T-helper 9 cell (primary cell): ENCODE results near the gene BEND2.
"Not testable (repeated sequence)": the region's sequence is repeated elsewhere in the genome, so short reads cannot be mapped to it uniquely, and the experiment has no call there.

Experiments used
- DNase-seq: peaks from one replicate; pipeline ENCODE4 v3.0.0-alpha.2; 2020
- total RNA-seq, 2 donors: gene quantifications; one replicate each; lab custom pipeline; 2026; lab: John Stamatoyannopoulos, UW

BEND2 gene
- total RNA-seq, result 0 reads per million in 2 donors

DNA sequence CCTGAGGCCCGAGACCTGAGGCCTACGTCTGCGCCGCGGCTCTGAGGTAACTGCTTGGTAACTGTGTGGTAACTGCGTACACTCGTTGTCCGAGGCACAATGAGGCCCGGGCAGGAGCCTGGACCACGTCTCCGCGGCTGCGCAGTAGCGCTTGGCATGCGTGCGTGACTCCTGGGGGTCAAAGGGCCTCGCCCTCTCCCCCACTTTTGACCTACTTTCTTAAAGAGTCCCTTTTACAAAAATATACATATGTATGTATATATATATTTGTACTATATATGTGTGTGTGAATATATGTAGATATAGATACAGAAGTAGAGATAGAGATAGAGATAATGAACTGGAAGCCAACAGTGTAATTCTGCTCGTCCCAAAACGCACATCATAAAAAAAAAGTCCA lies at the start of gene BEND2:
BEND2 (minus strand) TSS at position 101 of the 400 bp plus-strand sequence. CDS start 136 bp downstream, outside the sequence.
- DNase-seq, result no peak

DNA sequence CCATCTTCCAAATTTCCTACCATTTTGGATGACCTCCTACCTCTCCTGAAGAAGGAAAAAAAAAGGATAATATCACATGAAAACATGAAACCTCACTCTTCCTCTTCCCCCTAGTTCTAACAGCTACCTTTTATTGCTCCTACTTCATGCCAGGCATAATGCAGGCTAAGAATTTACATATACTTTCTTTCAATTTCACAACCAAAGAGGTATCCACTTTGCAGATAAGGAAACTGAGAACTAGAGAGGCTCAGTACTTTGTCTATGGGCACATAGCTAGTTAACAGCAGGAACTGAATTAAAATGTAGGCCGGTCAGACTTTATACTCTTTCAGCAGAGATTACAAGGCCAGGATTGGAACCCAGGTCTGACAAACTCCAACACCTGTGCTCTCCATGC lies 34.4 kb upstream of the BEND2 start:
- DNase-seq, result no peak

DNA sequence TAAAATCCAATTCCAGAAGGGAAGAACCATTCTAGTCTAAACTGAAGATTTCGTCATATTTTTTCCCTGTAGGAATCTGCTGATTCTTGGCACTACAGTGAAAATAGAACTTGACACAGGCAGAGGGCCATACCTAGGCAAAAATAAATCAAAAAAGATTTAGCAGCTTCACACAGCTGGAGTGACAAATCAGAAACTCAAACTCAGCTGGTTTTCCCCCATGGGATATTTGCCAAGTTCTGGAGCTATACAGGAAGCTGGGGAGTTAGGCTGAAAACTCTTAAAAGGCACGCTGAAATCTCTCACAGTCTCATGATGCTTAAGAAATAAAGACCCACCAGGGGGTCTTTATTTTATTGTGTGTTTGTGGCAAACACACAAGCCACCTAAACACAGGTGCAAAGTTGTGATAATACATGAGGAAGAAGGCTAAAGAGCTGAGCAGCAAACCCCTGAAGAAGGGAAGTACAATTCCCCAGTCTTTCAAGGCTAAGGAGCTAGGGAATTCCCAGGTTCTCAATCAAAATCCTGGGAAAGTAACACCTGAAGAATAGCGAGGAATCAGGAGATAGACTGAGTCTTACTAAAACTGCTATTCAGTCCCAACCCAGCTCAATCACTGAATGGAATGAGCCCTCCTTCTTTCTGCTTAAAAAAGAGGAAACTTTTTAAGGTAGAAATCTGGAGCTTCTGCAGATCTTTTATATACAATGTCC lies 32.1 kb upstream of the BEND2 start:
- no peak for DNase-seq

DNA sequence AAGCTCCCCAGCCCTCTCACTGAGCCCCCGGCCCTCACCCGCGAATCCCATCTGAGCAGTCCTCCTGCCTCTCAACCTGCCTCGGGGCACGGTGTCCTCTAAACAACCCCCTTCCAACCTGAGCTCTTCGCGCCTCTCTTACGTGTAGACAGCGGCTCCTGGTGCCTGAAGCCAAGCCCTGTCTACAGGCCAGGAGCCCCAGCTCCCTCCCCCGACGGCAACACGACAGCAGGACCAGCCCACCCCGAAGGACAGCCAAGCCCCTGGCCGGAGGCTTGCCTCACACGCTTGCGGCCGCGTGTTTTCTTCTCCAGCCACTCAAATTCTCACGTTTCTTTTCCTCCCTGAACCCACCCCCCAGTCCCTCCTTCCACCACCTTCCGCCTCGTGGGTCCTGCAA lies 9.0 kb upstream of the BEND2 start:
- DNase-seq, result not testable (repeated sequence)

DNA sequence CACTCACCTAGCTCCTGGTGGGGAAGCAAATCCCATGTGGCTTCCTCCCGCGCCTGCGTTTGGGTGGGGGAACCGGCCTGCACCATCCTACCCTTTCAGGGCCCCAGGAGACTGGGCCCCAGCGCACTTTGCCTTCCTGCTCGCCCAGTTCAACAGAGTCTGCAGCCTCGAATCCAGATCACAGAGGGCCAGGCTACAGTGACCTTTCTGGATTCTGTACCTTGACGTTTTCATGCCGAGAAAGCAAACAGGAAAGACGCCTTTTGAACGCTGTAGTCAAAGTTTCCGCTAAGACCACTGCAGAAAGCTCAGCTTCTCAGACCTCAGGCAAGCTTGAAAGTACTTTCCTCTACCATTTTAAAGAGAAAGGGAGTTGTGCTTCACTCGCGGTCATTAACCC lies 7.4 kb upstream of the BEND2 start:
- no peak for DNase-seq

DNA sequence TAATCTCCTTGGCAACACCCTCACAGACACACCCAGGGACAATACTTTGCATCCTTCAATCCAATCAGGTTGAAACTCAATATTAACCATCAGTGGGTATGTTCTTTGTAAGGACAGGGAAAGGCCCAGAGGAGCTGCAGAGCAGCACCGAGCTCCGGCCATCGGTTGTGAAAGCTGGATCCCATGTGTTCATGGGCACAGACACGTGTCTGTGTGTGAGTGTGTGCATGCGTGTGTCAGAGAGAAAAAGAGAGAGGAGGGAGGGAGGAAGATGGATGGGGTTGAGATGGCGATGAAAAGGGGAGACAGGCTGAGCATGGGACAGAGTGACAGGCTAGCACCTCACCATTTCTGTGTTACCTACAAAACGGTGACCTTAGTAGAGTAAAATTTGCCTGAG lies 6.8 kb upstream of the BEND2 start:
- DNase-seq, result no peak

DNA sequence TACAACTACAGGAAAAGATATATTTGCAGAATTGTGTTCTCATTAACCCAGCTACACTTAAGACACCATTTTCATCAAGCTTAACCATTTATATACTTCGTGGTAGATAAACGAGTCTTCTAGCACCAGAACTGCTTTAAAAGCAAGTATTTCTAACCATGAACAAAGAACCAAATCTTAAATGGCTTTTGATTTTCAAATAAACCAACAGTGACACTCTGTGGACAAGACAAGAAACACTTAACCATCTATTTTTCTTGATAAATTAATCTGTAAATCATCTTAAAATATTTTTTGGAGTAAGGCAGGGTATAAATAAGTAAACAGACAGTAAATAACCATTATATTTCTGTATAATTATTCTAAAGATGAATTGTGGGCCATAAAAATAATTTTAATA lies 10.2 kb downstream of the BEND2 start:
- DNase-seq, result no peak

DNA sequence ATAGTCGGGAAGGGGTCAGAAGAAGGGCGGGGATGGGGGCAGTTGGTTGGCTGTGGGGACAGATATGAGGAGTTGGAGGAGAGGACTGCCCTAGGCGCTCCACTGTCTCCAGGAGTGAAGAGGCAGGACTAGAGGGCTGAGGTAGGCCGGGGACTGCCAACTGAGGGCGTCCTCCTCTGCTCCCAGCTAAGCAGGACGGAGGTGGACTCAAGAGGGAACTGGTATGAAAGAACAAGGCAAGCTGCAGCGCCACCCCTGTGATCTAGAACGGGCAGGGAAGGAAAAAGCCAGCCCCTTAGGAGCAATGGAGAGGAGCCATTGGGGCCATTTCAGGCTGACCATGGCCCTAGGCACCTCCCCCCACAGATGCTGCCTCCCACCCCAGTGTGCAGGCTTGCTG lies 14.0 kb downstream of the BEND2 start:
- DNase-seq, result no peak

DNA sequence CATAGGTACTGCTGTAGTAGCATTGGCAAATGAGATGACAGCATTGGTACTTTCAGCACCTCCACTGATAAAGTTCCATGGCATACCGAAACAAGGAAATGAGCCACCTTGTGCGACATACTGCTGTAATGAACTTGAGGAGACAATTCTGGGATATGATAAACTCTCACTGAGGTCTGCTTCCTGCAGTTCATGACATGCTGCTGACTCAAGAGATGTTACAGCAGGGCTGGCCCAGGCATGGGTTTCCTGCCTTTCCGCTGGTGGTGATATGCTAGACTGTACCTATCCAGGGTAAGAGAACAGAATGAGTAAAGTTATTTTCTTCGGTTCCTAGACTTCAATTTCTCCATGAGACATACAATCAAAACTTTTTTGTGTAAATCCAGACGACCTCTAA lies 17.1 kb downstream of the BEND2 start:
- DNase-seq, result no peak

DNA sequence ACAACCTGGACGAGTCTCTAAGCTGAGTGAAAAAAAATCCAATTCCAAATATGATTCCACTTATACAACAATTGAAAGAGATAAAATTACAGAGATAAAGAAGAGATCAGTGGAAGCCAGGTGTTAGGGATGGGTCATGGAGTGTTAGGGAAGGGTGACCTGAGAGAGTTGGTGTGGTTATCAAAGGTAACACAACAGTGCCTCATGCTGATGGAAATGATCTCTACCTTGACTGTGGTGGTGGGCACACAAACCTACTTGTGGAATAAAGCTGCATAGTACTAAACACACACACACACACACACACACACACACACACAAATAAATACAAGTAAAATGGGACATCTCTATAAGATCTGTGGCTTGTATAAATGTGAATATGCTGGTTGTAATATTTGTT lies 26.0 kb downstream of the BEND2 start:
- no peak for DNase-seq

DNA sequence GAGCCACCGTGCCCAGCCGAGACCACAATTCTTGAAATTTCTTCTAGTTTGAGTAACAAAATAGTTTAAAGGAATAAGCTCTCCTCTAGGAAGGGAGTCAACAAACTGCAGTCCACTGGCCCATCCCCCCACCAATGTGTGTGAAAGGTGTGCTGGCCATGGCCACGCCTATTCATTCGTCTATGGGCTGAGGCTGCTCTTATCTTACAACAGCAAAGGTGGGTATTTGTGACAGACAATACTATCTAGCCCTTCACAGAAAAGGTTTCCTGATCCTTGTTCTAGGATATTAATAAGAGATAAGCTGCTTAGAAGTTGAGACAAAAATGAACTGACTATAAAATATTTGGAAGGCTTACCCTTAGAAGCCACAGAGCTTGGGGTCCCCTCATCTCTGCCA lies 41.2 kb downstream of the BEND2 start:
- DNase-seq, result no peak

DNA sequence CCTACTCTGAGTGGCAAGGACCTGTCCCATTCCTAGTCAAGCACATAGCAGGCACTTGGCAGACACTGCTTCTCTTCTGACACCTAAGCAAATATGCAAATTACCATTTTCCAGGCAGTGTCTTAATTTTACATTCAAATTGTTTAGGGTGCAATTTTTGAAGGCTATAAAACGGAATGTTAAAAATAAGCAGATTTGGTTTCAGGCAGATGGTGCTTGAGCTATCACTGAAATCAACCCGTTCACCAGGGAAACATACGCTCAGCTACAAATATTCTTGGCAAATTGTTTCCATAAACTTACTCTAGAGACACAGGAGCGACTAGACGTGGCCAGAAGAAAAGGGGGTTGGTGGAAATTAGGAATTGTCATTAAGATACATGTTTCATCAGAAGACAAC lies 45.7 kb downstream of the BEND2 start:
- no peak for DNase-seq

DNA sequence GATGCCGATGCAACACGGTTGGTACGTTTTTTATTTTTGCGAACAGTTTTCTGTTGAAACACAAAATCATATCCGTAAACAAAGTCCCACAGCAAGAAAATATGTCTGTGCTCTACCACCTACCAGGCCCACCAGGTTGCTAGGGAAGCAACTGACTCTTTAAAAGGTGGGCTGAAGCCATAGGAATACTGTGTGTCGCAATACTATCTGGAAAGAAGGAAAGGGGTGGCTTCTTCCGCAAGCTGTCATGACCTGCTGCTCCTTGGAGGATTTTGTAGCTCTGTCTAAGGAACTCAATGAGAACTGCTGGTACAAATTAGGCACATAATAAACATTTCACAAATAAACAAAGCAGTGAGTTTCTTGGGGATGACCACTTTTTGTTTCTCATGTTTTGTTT lies 46.5 kb downstream of the BEND2 start:
- no peak for DNase-seq

DNA sequence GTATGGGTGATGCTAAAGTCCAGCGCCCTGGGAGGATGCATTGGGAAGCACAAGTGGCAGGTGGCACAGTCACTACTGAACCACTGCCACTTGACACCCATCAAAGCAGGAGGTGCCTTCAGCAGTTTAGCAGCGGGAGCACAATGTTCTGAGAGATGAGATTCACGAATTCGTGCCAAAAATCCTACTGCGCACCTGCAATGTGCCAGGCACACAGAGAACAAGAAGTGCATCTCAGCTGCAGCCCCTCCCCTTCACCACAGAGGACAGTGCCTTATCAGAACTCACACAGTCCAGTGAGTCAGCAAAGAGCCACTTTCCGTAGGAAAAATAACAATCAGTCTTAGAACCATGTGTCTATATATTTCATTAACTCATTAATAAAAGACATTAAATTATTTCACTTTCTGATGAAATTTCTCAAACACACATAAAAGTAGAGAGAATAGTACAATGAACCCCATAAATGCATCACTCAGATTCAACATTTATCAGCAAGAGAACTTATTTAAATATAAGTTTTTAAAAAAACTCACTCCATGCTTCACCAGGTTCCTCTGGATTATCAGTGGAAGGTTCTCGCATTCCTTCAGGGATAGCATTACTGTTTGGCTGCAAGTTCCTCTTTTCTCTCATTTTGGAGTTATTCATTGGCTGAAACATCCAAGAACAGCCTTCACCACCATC lies 47.0 kb downstream of the BEND2 start:
- DNase-seq, result no peak

DNA sequence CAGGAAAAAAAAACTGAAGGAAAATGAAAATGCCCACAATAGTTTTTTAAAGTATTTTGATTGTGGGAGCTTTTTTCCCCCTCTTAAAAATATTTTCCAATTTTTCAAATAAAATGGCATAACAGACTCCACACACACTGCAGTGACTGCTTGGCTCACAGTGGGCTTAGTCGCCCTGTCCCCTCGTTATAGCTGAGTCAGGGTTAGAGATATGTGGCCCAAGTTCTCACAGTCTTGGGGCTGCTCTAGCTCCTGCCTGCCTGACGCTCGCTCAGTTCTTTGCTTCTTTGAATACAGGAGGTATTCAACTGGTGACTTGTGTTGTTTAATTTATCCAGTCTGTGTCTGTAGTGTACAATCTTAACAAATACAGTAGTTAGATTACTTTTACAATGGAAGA lies 47.7 kb downstream of the BEND2 start:
- DNase-seq, result no peak

DNA sequence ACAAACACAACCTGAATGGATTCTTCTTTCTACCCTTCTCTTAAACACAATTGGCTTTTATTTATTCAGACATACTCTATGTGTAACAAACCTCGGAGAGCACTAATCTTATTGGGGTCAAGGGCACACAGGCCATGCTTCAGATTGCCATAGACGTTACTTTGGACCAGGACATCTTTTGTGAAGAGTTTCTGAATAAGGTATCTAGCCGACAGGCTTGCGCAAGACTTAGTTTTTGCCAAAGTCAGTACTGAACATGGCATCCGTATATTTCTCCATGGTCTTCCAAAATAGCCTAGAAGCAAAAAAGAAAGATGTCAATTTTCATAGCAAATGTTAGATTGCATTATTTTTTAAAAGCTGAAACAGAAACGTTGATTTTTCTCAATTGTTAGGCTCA lies 49.8 kb downstream of the BEND2 start:
- no peak for DNase-seq

DNA sequence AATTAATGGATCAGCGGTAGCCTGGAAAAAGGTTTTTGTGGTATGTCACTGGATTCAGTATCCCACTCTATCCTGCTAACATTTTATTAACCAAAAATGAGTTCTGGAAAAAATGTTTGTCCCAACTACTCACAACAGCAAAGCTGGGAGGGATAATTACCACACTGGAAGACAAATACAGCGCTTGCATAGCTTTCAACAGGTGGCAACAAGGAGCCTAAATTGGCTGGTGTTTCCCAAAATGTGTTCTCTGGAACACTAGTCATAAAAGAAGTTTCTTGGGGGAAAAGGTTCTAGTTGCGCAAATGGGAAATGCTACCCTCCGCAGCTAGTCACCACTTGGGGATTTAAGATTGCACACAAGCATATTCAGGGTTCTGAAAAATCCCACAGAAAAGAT lies 54.6 kb downstream of the BEND2 start:
- DNase-seq, result no peak

DNA sequence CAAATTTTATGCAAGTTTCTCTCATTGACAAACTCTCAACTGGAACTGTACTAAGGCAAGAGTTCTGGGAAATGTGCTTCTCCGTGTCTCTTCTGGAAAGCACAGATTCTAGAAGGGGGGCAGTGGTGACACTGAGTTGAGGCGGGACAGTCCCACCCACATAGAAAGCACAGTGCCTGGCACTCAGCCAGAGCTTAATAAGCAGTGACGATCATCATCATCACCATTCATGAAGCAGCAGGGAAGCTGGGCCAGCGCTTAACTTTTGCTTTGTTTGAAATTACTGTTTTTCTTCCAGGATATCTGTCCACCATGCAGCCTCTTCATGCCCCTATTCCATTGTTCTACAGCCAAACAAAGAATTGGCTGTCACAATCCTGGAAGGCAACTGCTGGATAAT lies 60.3 kb downstream of the BEND2 start:
- no peak for DNase-seq

DNA sequence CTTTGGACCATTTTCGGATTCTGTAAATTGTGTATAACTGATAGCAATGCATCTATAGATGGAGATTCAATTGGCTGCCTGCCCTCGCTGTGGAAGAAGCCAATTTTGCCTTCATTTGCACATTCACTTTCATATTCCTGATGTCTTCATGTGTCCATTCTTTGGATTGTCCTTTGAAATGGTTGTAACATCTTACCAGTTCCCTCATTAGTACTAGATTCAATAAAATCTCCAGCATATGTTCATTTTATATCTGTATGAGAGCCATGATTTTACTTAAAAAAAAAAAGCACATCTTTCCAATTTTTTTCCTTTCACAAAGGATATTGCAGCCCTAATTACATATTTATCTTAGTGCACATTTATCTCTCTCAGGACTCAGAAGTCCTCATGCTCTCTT lies 61.7 kb downstream of the BEND2 start:
- DNase-seq, result no peak

DNA sequence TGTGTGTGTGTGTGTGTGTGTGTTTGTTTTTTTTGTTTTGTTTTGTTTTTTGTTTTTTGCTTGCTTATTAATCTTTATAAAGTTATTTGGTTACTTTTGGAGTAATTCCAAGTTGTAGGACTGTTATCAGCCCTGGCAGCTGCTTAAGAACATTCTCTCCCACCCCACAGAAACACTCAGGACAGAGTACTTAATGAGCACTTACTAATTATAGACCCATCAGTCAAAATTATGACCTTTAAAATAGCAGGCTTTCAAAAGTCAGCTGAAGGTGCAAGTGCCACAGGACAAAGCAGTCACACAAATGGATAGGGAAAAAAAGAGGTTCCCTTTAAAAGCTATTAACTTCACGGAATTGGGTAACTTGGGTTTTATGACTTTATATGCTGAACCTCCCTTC lies 69.0 kb downstream of the BEND2 start:
- DNase-seq, result no peak

DNA sequence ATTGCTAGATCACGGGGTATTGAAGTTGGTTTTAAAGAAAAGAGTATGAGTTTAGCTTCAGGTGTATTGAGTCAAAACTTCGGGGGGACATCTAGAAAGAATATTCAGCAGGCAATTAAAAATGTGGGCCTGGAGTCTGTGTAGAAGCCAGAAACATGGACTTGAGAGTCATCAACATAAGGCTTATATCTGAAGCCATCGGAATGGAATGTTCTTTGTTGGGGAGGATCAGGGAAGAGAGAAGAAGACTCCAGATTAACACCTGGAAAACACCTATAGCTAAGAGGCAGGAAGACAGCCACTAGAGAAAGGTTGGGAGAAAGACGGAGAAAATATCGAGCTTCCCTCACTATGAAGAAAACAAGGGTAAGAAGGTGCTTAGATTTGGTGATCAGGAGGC lies 69.5 kb downstream of the BEND2 start:
- DNase-seq, result no peak

DNA sequence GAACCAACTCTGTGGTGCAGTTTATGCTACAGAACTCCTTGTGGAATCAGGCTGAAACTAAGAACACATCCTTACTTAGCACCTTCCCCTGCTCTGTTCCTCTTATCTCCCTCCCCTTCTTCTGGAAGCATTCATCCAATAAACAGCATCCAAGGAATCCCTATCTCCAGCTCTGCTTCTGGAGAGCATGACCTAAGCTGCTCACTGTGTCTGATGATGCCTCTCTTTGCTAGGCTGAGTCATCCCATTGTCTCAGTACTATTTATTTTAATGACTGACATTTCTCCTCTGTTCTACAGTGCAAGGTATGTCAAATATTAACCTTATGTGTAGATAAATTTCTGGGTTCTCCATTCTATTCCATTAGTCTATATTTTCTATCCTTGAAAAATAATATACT lies 71.2 kb downstream of the BEND2 start:
- DNase-seq, result no peak

DNA sequence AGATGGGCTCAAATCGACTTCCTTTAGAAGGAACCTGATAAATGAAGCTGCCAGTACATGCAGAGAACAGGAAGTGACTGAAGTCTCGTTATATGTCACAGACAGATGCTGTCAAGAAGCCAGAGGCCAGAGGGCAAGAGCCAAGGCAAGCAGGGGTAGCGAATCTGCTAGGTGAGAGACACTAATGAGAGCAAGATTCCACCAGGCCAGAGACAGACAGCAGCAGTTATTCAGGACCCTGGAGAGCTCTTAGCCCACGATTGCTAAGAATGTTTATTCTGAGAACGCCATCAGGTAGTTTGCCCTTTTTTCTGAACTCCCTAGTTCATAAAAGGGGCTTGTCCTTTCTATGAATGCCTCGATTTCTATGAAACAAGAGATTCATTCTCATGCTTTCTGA lies 73.7 kb downstream of the BEND2 start:
- DNase-seq, result no peak

DNA sequence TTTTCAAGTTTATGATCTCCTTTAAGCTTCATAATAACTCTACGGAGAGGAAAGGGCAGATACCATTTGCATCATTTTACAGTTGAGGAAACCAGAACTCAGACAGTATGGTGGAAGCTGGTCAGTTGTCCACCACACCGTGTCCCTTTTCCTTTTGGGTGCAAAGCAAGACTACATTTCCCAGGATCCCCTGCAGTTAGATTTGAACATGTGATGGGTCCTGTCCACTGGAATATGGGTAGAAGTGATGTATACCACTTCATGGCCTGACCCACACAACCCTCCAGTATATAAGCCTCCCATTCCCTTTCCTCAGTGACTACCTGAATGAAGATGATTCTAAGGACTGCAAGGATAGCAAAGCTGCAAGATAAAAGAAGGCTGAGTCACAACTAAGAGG lies 74.7 kb downstream of the BEND2 start:
- no peak for DNase-seq

DNA sequence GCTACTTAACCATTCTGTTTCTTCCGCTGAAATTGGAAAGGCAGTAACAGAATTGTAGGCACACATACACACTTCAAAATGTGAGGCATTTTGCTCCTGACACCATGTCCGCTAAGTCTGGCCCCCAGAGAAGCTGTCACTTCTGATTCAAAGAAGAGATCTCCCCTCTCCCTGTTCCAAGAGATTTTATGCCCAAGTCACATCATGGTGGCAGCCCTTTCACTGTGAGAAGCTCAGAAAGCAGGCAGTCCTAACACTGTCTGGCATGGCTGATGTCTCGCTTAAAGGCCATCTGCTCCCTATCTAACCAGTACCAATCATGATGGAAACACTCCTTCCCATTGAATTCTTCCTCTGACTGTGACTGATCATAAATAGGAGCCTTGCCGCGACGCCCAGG lies 83.9 kb downstream of the BEND2 start:
- DNase-seq, result no peak
